ENCODE data around the gene RYR3. TPM values are rescaled to one million over a fixed set of nuclear protein-coding genes. Genes with fewer than 3 reads are reported as not detected.

RYR3 gene
- total RNA-seq, 1 donor from 2014 or later: 0.08 TPM

- DNase-seq: no peak
- H3K27me3 ChIP-seq (ENCODE audit: low read depth): peaks cover 7% of the 10 kb centered on the region
- intact Hi-C loops (cut with micrococcal nuclease): no loop called here
- TF ChIP-seq, protein P1, sequence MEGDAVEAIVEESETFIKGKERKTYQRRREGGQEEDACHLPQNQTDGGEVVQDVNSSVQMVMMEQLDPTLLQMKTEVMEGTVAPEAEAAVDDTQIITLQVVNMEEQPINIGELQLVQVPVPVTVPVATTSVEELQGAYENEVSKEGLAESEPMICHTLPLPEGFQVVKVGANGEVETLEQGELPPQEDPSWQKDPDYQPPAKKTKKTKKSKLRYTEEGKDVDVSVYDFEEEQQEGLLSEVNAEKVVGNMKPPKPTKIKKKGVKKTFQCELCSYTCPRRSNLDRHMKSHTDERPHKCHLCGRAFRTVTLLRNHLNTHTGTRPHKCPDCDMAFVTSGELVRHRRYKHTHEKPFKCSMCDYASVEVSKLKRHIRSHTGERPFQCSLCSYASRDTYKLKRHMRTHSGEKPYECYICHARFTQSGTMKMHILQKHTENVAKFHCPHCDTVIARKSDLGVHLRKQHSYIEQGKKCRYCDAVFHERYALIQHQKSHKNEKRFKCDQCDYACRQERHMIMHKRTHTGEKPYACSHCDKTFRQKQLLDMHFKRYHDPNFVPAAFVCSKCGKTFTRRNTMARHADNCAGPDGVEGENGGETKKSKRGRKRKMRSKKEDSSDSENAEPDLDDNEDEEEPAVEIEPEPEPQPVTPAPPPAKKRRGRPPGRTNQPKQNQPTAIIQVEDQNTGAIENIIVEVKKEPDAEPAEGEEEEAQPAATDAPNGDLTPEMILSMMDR (IDR thresholded peaks at IDR 0.05; ENCODE audit: borderline replicate concordance): no peak
- H3K27ac ChIP-seq (replicated peaks): no peak overlapping the region
- H3K4me3 ChIP-seq: no peak overlapping the region
- H3K4me1 ChIP-seq: no peaks in the 10 kb centered on the region
- H3K9me3 ChIP-seq (replicated peaks): no peaks in the 10 kb centered on the region
- H3K36me3 ChIP-seq: no peaks in the 10 kb centered on the region
These were observed 28.3 kb upstream of the RYR3 start for GRCh38 chr15:33282226-33283020.

GRCh38 chr15:33283576-33283975 lies 27.2 kb upstream of the RYR3 start:
- peaks cover 7% of the 10 kb centered on the region for H3K27me3 ChIP-seq (ENCODE audit: low read depth)
- intact Hi-C loops (cut with micrococcal nuclease): no loop called here
- H3K9me3 ChIP-seq (replicated peaks): no peaks in the 10 kb centered on the region
- H3K36me3 ChIP-seq: no peaks in the 10 kb centered on the region
- H3K4me3 ChIP-seq: no peak overlapping the region
- H3K27ac ChIP-seq (replicated peaks): no peak overlapping the region
- no peak for DNase-seq
- TF ChIP-seq, protein P1 (IDR thresholded peaks at IDR 0.05; ENCODE audit: borderline replicate concordance): no peak
- no peaks in the 10 kb centered on the region for H3K4me1 ChIP-seq

DNA sequence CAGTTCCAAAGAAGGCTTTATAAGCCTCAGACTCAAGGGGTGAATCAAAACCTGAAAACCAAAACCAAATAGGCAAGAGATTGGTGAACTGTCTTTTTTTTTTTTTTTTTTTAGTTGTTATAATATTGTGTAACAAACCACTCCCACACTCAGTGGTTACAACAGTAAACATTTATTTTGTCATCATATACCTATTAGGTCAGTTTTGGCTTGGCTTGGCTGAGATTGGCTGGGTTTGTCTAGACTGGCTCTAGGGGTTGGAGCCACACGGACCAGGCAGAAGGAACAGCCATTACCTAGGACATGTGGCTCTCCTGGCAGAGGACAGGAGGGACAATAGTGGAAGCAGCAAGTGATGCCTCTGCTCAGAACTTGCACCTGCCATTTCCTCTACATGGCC lies 26.4 kb upstream of the RYR3 start:
- DNase-seq: no peak
- H3K36me3 ChIP-seq: no peaks in the 10 kb centered on the region
- H3K27me3 ChIP-seq (ENCODE audit: low read depth): no peaks in the 10 kb centered on the region
- intact Hi-C loops (cut with micrococcal nuclease): no loop called here
- TF ChIP-seq, protein P1 (IDR thresholded peaks at IDR 0.05; ENCODE audit: borderline replicate concordance): no peak
- no peaks in the 10 kb centered on the region for H3K9me3 ChIP-seq (replicated peaks)
- H3K4me1 ChIP-seq: no peaks in the 10 kb centered on the region
- H3K27ac ChIP-seq (replicated peaks): no peak overlapping the region
- no peak overlapping the region for H3K4me3 ChIP-seq

DNA sequence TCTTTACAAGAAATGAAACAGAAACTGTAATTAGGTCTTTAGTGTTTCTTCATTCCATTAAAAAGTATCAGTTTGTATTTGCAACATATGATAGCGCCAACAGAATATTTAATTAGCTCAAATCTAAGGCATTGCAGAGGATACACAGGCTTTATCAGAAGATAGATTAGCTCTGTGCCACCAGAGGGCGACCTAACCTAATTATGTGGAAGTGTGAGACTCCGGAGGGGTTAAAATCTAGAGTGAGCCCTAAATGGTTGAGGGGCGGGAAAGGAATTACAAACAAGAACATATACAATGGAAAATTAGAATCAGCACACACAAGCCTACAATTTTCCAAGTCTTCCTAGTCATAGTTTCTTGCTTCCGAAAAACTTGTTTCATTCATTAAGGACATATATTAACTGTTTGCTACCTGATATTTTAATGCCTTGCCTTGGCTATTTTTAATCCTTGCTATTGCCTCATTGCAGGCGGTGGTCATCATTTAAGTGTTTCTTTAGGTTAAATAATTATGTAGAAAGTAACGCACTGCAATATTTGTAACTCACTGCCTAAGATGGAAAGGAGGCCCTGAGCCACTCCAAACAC lies 18.0 kb upstream of the RYR3 start:
- H3K27me3 ChIP-seq (ENCODE audit: low read depth): peaks cover 16% of the 10 kb centered on the region
- no peak for DNase-seq
- H3K4me3 ChIP-seq: no peak overlapping the region
- no peak overlapping the region for H3K27ac ChIP-seq (replicated peaks)
- intact Hi-C loops (cut with micrococcal nuclease): loop anchor here (10.0 kb wide), 1 partner anchor 412 kb away; no protein-coding TSS in a partner anchor
- peaks cover 7% of the 10 kb centered on the region for H3K4me1 ChIP-seq
- no peaks in the 10 kb centered on the region for H3K9me3 ChIP-seq (replicated peaks)
- no peaks in the 10 kb centered on the region for H3K36me3 ChIP-seq
- TF ChIP-seq, protein P1 (IDR thresholded peaks at IDR 0.05; ENCODE audit: borderline replicate concordance): peak; percentile 71

- TF ChIP-seq, protein P1 (IDR thresholded peaks at IDR 0.05; ENCODE audit: borderline replicate concordance): no peak
- Histone ChIP-seq H3K4me3 (peak overlapping the region; percentile 36), H3K4me1 (peaks cover 7% of the 10 kb centered on the region), H3K36me3 (no peaks in the 10 kb centered on the region), H3K9me3 (replicated peaks) (no peaks in the 10 kb centered on the region), H3K27ac (replicated peaks) (no peak overlapping the region), H3K27me3 (ENCODE audit: low read depth) (peaks cover 19% of the 10 kb centered on the region)
- no peak for DNase-seq
- intact Hi-C loops (cut with micrococcal nuclease): loop anchor here (10.0 kb wide), 1 partner anchor 411 kb away; no protein-coding TSS in a partner anchor
These were observed 16.9 kb upstream of the RYR3 start for GRCh38 chr15:33293713-33294334.

Measured in left ventricle myocardium inferior (tissue), 1 donor.